ENCODE measurements around the gene LIF.

GRCh38 chr22:30233582-30233981, 13.0 kb downstream of the LIF start:
- no peak for TF ChIP-seq POLR2A (IDR thresholded peaks at IDR 0.05)
- no peak for TF ChIP-seq CTCF (IDR thresholded peaks at IDR 0.05)
